Hippocampal formation (tissue), 2 donors: ENCODE measurements around the gene ROBO1.
"Not testable (repeated sequence)": the region's sequence is repeated elsewhere in the genome, so short reads cannot be mapped to it uniquely, and the experiment has no call there.

ENCODE experiments used
- DNase-seq, 2 donors: peaks; one replicate each; lab custom pipeline; 2025; lab: John Stamatoyannopoulos, UW

ROBO1 gene

DNA sequence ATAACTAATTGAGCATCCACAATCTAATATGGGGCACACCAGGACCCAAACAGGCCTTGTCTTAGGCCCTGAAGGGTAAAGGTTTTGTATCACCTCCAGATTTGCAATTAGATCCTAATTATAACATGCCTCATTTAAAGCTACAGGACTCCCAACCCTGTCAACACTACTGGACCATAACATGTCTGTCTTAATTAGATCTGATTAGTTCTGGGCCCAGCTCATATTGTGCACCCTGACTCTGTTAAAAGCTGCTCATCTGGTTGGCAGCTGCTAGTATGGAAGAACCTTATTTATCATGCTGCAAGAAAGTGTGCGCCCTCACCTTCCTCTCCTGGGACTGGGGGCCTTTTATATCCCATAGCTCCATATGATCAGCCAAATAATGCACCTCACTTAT, 457.8 kb downstream of the ROBO1 start:
- DNase-seq: no peak

DNA sequence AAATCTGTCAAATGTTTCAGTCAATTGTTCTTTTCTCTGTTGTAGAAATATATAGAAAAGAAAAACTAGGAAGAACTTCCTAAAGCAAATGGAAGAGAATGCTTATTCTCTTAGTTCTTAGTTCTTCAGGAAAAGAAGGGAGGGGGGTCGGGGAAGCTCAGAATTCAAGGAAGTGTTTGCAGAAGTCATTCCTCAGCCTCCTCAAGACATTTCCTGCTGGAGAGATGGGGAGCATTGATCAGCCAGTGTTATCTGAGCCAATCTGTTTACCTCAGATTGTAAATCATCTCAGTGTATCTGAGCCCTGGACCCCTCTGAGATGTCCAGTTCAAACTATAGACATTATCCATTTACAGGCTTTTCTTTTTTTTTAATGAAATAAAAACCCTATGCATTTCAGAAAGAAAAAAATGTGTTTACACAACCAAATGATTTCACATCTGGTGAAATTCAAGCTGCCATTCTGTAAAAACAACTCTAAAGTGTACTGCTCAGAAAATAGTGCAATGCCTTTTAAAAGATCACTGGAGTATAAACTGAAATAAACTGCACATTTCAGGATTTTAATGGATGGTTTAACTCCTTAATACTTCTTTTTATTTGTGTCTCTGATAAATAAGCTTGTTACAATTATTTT, 460.7 kb downstream of the ROBO1 start:
- DNase-seq: no peak

DNA sequence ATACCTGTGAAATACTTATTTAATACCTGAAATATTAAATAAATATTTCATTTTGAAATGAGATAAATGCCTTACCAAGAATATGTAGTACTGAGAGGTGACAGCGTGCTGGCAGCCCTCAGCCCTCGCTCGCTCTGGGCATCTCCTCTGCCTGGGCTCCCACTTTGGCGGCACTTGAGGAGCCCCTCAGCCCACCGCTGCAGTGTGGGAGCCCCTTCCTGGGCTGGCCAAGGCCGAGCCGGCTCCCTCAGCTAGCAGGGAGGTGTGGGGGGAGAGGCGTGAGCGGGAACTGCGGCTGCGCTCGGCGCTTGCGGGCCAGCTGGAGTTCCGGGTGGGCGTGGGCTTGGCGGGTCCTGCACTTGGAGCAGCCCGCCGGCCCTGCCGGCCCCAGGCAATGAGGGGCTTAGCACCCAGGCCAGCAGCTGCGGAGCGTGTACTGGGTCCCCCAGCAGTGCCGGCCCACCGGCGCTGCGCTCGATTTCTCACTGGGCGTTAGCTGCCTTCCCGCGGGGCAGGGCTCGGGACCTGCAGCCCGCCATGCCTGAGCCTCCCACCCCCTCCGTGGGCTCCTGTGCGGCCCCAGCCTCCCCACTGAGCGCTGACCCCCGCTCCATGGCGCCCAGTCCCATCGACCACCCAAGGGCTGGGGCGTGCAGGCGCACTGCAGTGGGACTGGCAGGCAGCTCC, 467.7 kb downstream of the ROBO1 start:
- not testable (repeated sequence) for DNase-seq

DNA sequence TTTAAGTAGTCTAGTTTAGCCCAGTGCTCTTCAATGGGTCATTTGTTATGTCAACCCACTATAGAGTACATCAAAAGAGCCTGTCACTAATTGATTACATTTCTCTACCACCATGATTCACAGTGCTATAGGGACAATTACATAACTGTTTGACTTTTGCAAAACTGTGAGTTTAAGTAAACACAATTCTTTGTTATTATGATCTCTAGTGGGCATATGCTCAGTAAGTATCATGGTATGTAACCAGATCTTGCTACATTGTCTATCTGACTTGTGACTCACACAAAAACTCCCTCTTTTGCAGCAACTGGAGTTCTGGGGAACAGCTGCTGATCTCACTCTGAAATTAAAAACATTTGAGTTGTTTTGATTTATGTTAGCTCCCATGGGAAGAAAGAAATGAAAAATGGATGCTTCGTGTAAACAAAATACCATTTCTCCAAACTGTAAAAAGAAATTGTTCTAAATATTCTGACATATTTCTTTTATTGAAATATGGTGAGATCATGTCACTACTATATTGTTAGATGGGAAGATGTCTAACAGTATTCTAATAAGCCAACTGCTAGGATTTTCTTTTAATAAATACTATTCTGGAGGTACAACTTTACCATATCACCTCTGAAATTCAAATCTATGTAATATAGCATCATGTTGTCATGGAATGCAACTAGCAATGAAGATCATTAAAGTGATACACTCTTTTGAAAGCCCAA, 470.4 kb downstream of the ROBO1 start:
- DNase-seq: no peak

DNA sequence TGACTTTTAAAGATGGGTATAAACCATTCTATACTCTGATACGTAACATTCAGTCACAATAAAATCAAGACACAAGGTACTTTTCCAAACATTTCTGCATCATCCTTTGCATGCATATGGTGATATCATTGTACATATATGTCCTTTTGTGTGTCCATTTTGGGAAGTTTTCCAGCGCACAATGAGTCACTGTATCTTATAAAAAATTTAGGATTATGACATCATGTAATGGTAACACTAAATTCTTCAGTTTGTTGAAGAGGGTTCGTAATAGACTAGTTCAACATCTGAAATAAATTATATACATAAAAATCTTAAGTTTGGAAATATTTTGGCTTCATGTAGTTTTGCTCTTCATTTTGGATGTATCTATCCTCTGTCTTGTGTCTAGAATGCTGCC, 480.9 kb downstream of the ROBO1 start:
- no peak for DNase-seq

DNA sequence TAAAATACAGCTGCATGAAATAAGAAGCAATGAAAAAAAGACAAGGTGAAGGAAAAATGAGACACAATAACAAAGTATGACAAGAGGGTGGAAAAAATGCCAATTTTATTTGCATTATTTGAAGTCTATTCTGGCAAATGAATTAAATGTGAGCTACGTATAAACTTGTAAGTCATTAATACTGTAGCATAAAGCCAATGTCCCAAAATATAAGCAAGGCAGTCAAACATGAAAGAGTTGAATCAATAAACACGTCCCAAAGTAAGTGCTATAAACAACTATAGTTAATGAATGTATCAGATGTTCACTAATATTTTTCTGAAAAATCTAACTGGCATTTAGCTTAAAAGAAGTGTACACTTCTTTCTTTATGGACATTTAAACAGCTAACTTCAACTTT, 481.9 kb downstream of the ROBO1 start:
- no peak for DNase-seq

DNA sequence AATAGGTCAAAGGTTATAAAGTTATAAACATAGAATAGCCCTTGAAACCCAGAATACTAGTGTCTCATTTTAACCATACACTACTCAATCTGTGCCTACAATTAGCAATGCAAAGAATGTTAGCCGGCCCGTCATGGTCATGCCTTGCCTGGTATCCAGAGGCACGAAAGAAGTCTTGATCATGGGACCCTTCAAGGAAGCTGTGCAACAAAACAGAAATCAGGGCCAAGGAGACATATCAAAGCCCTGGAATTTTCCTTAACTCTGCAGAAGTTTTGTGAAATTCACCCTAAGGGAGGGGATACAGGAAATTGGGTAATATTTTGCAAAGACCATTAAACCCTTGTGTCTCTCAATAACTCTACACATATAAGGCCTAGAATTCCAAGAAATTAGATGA, 482.4 kb downstream of the ROBO1 start:
- DNase-seq: no peak

DNA sequence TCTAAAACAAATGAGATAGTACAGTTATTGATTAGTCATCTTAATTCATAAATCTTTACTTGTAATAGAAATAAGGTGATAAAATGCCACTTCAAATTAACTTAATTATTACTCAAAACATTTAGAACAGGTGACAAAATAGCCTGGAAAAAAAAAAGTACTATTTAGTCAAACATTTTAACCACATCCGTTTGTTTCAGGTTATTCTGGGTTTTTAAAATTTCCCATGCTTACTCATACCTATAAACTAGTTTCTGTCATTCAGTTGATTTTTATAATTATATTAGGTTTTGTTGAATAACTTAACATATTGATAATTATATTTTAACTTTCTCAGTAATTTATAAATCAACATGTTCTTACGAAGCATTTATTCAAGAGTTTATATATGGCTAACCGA, 483.0 kb downstream of the ROBO1 start:
- DNase-seq: no peak

DNA sequence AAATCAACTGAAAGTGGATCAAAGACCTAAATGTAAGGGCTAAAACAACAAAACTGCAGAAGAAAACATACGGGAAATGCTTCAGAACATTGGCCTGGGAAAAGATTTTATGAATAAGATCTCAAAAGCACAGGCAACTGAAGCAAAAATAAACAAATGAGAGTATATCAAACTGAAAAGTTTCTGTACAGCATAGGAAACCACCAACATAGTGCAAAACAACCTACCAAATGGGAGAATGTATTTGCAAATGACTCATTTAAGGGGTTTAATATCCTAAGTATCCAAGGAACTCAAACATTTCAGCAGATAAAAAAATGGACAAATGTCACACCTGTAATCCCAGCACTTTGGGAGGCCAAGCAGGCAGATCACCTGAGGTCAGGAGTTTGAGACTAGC, 489.1 kb downstream of the ROBO1 start:
- no peak for DNase-seq

DNA sequence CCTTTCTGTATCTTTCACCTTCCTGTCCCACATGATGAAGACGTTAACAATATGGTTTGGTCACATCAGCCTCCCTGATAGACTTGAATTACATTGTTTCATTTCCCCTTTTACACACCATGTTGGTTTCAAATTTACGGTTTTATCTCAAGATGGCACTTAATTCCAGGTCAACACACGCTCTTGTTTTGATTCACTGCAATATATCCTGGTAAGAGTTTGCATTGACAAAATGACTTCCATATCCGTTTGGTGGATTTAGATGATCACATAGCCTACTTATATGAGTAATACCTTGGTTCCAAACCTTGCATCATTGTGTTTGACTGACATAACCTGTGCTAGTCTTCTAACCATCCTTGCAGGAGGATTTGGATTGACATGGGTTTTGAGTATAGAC, 499.4 kb downstream of the ROBO1 start:
- DNase-seq: no peak

DNA sequence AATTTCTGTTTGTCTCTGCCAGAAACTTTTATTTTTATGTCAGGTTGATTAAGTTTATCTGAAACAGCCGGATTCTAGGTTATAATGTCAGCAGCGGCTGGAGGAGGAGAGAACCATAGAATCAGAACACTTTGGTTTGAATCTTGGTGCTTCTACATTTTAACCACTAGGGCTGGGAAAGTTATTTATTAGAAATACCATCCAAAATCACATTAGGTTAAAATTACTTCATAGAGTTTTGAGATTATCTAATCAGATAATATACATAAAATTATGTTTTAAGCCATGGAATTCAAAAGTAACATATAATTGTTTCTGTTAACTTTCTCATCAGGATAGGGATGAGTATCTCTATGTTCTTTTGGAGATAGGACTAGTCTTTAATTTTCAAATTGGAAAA, 502.9 kb downstream of the ROBO1 start:
- DNase-seq: no peak

DNA sequence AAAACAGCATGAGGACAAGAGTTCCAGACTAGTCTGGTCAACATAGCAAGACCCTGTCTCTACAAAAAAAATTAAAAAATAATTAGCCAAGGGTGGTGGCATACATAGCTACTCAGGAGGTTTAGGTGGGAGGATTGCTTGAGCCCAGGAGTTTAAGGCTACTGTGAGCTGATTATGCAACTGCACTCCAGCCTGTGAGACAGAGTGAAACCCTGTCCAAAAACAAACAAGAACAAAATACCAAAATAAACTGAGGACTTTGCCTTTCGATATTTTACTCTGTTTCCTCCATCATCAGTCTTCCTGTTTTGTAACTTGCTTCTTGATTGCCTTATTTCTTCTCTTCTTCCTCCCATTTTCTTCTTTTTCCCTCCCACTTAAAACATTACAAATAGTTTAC, 504.4 kb downstream of the ROBO1 start:
- DNase-seq: no peak

DNA sequence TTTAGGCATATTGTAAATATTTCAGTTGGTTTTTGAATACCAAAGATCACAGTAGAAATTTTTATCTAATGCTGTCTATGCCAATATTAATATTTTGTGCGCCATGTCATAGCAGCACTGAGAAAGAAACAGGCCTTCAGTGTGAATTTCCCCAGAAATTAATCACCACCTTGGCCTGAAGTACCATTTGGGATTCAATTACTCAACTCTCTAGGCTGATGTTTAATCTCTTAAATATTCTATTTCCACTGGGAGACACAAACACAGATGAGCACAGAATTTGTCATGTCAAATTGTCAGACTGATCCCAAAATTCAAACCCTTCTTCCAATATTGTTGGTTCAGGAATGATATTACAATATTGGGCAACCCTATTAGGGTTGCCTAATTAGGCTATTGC, 509.3 kb downstream of the ROBO1 start:
- no peak for DNase-seq

DNA sequence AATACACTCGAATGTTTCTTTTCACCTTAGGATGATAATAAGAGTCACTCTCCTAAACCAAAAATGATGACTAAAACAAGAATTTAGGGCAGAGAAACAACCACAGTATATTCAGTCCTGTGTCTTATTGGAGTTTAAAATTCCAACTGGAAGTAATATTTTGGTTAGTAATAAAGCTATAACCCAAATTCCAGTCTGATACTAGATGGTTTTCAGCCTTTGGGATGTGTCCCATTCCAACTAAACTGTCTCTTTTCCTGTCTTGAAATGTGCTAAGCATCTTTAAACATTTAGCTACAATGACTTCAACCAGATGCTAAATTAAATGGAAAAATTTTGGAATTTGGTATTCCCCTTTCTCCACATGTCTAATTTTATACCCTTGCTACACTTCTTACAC, 510.0 kb downstream of the ROBO1 start:
- no peak for DNase-seq

DNA sequence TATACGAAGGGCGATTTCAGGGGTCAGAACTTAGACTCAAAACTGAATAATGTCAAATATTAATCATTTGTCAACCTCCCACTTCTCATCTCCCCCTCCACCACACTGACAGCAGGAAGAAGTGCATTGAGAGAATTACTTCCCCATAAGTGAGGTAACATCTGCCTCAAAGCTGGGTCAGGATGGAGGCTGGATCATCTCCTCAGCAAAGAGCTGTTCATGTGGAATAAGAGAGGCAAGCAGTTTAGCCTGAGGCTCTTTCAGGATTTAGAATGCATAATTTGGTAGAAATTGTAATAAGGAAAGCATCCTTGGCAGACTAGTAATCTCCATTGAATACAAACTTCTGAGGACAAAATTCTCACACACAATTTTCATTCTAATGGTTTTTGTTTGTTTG, 512.1 kb downstream of the ROBO1 start:
- no peak for DNase-seq

DNA sequence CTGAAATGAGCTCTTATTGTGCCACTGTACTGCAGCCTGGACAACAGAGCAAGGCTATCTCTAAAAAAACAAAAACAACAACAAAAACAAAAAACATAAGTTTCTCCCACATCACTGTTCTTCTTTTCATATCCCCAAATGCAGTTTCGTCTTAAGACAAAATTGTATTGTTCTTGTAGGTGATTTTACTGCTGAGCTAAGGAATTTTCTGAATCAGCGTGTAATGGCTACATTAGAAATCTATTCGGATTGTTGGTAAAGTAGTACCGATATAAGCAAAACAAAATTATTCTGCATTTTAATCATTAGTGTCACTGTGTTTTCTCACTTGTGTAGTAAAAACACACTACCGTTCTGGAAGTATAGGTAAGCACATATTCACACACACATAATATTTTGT, 512.5 kb downstream of the ROBO1 start:
- no peak for DNase-seq

DNA sequence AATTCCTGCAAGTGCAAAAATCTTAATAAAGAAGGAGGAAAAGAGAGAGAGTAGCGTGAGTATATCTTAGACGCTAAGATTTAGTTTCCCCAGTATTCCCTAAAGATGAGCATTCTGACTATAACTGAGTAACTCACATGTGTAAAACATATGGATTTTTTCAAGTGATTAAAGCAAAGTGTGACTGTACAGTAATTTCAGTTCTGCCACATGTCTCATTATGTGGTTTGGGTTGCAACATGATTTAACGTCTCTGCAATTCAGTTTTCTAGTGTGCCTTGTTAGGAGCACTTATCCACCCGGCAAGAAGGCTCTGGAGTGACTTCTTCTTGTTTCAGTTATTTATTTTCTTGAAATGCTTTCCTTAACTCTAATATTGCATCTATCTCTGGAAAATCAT, 514.1 kb downstream of the ROBO1 start:
- no peak for DNase-seq

DNA sequence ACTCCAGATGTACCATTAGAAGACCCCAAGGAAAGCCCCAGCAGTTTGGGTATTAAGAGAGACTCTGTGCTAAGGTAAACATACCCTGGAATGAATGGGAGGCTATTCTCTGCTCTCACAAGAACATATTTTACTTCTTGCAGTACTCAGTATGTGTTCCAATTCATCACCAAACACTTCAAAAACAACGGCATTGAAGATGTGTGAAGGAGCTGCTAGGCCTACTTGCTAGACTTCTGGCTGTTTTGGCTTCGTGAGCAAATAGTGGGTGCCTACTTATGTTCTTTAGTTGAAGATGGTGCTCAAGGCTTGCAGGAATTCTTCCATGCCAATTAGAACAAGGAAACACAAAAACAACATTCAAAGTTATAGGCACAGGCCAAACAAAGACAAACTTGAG, 514.5 kb downstream of the ROBO1 start:
- no peak for DNase-seq

DNA sequence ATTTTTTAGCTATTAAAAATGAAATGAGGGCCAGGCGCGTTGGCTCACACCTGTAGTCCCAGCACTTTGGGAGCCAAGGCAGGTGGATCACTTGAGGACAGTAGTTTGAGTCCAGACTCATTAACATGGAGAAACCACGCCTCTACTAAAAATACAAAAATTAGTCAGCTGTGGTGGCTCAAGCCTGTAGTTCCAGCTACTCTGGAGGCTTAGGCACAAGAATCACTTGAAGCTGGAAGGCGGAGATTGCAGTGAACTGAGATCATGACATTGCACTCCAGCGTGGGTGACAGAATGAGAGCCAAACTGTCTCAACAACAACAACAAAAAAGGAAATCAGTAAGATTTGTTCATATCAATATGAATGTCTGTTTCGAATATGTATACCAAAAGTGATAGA, 517.1 kb downstream of the ROBO1 start:
- DNase-seq: no peak

DNA sequence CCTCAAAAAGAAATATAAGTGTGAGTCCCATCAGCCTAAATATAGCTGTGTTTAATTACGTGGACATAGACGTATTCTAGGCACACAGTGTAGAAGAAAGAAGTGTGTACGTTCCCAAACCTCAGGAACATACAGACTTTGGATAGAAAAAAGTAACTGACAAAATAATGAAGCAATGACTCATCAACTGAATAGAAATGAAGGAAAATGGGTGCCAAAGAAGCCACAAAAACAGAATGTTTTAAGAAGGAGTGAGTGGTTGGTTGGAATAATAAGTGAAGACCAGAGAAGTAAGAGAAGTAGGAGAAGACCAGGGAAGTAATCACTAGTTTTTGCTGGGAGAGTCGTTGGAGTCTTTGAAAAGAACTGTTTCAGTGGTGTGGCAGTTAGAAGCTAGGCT, 518.1 kb downstream of the ROBO1 start:
- DNase-seq: no peak

DNA sequence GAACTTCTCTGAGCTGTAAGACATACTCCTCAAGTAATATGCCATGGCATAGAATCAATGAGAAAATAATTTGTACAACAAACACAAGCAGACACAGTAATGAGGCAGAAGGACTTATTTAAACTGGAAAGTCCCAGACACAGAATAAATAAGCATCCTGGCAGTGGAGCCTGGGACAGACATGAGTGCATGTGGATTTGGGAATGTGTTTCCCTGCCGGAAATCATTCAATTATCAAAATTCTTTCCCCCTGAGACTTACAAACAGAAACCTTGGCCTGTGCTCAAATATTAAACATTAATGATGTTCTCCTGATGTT, 520.1 kb downstream of the ROBO1 start:
- DNase-seq: no peak

DNA sequence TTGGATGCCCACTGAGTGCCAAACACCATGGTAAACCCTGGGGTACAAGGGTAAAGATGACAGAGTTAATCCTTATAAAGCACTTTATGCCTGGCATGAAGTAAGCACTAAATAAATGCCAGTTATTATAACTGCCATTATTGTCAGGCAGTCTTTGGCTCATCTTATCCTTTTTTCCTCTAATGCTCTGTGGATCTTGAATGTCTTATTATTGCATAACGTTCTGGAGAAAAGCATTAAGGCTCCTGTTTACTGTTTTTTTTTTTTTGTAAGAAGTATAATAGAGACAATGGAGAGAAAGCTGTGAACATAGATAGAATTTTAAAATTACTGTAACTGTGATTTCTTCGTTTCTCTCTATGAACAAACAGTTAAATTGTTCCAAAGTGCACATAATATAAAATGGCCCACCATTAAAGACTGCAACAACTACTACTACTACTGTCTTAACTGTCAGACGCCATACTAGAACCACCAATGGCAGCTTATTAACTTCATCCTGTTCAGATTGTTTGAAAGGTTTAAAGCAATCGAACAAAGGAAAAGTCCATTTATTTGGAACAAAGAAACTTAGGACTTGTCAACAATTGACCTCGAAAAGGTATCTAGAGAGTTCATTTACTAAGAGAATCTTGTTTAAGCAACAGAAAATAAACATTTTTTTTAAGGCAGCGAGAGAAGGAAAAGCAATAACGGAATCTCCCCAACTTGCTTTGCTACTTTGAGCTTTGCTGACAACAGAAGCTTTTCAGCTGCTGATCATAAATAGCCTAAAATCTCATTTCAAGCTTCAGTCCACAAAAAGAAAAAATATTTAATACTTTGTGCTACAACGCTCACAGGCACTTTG, 520.7 kb downstream of the ROBO1 start:
- no peak for DNase-seq
